GM19372 (cell line): ENCODE data around the gene TMPRSS5.
"Not testable (repeated sequence)": the region's sequence is repeated elsewhere in the genome, so short reads cannot be mapped to it uniquely, and the experiment has no call there.

Experiments used
- ATAC-seq: cut with Tn5 transposase; IDR thresholded peaks from one replicate; pipeline ENCODE4 v1.9.1; 2021; ENCODE audit warnings: mild to moderate bottlenecking, low read depth, moderate library complexity; ENCODE audit not compliant: unreplicated experiment

TMPRSS5 gene

GRCh38 chr11:113705871-113706655, at the start of gene TMPRSS5:
Gene TMPRSS5 (minus strand): TSS chr11:113706308. CDS start chr11:113706224, 84 bp downstream.
- no peak for ATAC-seq

DNA sequence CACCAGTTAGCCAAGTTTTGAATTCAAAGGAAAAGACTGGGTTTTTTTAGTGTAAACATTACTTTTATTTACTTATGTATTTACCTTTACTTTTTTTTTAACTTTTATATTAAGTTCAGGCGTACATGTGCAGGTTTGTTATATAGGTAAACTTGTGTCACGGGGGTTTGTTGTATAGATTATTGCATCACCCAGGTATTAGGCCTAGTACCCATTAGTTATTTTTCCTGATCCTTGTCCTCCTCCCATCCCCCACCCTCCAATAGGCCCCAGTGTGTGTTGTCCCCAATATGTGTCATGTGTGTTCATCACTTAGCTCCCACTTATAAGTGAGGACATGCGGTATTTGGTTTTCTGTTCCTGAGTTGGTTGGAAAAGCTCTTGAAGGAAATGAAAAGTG, 46.8 kb upstream of the TMPRSS5 start:
- no peak for ATAC-seq

- no peak for ATAC-seq
These were observed 30.2 kb upstream of the TMPRSS5 start for GRCh38 chr11:113736323-113736722.

- ATAC-seq = no peak
These were observed 26.0 kb upstream of the TMPRSS5 start for GRCh38 chr11:113732092-113732491.

DNA sequence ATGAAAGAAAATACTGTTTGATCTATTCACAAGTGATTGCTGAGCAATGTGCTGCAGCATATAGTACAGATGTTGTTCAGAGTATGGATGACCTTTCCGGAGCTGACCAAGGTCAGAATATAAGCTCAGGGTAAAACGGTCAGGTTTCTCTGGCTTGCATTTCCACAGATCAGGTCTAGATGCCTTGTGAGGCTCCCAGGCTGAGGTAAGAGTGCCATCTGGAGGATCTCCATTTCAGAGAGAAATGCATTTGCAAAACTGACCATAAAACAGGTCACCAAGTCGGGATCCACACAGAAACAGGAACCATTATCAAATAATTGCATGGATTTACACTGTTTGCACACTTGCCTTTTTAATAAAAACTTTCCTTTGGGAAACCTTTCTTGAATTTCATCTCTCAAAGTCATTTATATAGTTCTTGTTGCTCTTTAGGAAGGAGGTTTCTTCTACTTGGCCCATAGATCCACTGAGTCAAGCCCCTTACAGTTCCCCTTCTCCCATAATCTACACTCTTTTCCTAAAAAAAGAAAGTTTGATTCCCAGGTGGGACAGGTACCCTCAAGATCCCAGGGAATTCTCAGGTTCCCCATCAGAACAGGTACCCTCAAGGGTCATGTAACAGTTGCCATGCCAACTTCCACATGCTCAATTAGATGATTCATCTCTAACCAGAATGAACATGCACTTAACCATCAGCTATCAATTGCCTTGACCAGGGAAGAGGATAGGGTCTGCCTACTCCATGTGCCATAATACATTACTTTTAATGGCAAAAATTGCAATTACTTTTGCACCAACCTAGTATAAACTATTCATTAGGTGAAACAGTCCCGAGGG, 25.0 kb upstream of the TMPRSS5 start:
- ATAC-seq = no peak

DNA sequence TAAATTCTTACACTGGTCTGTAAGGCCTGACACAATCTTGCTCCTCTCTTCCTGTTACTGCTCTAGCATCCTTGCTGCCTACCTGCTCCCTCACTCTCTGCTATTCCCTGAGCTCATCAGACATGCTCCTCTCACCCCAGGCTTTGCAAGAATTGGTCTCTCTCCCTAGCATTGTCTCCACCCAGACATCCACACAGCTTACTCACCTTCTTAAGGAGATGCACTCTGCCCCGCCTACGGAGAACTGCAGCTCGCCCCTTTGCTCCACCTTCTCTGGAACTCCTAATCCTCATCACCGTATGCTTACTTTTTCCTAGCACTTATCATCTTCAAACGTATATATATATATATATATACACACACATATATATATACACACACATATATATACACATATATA, 23.3 kb upstream of the TMPRSS5 start:
- no peak for ATAC-seq

- ATAC-seq = no peak
These were observed 22.7 kb upstream of the TMPRSS5 start for GRCh38 chr11:113728814-113729213.

DNA sequence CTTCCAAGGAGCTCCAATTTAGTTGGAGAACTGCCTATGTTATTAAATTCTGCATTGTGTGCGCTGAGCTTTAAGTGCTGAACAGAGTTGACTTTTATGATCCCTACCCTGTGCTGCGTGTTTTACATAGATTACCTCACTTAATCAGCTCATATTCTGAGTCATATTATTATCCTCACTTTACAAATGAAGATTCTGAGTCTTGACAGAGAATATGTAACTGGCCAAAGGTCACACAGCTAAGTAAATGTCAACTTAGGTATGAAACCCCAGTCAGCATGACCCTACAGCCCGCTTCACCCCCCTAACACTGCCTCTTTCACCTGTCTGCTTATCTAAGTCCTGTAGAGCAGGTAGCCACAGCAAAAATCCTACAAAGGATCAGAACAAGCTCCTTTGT, 19.8 kb upstream of the TMPRSS5 start:
- ATAC-seq = no peak

- no peak for ATAC-seq
These were observed 19.3 kb upstream of the TMPRSS5 start for GRCh38 chr11:113725407-113725806.

- ATAC-seq = no peak
These were observed 18.7 kb upstream of the TMPRSS5 start for GRCh38 chr11:113724778-113725177.

GRCh38 chr11:113723787-113724186, 17.7 kb upstream of the TMPRSS5 start:
- ATAC-seq = no peak

- ATAC-seq = no peak
These were observed 16.8 kb upstream of the TMPRSS5 start for GRCh38 chr11:113722934-113723333.

DNA sequence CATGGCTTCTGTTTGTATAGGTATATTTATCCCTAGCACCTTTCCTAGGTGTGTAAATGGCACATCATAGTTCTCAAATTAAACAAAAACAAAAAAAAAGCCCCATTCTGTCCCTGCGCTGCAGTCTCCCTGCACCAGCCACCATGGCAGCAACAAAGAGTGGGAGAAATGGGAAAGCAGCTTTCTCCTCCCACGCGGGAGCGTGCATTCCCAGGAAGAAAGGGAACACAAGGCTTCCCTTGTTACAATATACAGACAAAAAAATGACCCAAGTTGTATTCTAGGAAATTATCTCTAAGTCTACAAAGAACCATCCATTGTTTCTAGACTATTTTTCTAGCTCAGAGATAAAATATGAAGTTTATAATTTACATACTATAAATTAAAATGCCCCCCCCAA, 16.1 kb upstream of the TMPRSS5 start:
- ATAC-seq = no peak

DNA sequence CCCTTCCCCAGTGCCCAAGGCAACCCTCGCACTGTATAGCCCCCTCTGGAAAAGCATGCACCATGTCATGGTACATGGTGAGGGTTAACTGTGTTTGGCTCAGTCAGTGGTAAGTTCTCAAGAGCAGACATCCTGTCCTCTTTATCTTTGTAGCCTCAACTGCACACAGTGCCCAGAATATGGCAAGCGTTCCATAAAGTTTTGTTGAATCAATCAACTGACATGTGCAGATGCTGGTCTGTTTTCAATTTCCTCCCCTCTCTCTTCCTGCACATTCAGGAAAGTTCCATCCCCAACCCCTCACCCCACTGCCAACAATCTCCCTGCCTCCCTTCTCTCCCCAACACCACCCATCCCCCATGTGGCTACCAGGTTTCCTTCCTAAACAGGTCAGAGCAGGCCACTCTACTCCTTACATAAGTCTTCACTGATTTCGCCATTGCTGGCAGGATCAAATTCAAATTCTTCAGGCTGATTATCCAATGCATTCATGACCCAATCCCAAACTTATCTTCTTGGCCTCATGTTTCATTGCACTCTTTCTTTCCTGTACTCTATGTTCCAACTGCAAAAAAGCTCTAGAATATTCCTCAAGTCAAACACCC, 15.5 kb upstream of the TMPRSS5 start:
- no peak for ATAC-seq

GRCh38 chr11:113720478-113720877, 14.4 kb upstream of the TMPRSS5 start:
- not testable (repeated sequence) for ATAC-seq

GRCh38 chr11:113715882-113716625, 9.9 kb upstream of the TMPRSS5 start:
- no peak for ATAC-seq

- ATAC-seq = no peak
These were observed 9.2 kb upstream of the TMPRSS5 start for GRCh38 chr11:113715273-113715672.

GRCh38 chr11:113710989-113711388, 4.9 kb upstream of the TMPRSS5 start:
- no peak for ATAC-seq

DNA sequence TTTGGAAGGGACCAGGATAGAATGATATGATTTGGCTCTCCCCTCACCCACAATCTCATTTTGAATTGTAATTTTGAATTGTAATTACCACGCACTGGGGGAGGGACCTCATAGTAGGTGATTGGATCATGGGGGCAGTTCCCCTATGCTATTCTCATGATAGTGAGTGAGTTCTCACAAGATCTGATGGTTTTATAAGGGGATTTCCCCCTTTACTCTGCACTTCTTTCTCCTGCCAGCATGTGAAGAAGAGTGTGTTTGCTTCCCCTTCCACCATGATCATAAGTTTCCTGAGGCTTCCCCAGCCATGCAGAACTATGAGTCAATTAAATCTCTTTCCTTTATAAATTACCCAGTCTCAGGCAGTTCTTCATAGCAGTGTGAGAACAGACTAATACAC, 2.6 kb downstream of the TMPRSS5 start:
- ATAC-seq = not testable (repeated sequence)

DNA sequence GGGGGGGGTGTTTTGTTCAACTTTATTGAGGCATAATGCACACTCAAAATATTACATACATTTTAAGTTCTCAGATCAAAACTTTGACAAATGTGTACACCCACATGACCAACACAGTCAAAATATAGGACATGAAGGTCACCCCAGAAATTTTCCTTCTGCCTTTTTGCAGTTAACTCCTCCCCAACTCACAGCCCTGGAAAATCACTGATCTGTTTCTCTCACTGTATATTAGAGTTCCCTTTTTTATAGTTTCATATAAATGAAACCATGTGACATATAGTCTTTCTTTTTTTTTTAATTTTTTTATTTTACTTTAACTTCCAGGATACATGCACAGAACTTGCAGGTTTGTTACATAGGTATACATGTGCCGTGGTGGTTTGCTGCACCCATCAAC, 4.6 kb downstream of the TMPRSS5 start:
- ATAC-seq = no peak

DNA sequence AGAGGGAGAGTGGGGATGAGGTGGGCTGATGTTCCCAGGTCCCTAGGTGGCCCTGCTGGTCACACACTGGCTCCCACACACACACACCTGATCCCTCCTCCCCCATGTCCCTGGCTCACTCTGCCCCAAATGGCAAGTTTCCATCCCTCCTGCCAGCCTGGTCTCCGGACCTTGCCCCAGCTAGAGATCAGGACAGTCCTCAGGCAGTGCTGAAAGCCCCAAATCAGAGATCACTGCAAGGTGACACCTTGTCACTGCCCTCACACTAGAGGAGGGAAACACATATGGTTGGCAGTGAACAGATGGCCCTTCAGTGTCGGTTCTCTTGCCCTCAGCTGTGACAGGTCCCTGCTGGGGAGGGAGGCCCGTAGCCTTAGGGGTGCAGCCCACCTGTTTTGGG, 7.6 kb downstream of the TMPRSS5 start:
- ATAC-seq = no peak
